Keratinocyte (primary cell): ENCODE results near the gene ZNF236. TPM values are rescaled to one million over a fixed set of nuclear protein-coding genes. Genes with fewer than 3 reads are reported as not detected.

Experiments
- DNase-seq: peaks from one replicate; pipeline ENCODE4 v3.0.0-alpha.2; 2011; ENCODE audit warnings: low read depth, missing footprints, low spot score
- FAIRE-seq: peaks from 2 replicates; lab custom pipeline; 2011; peaks lifted over from hg19 to GRCh38; lab: Jason Lieb, UNC
- H2AFZ ChIP-seq: 2 replicates; pipeline ENCODE4 v1.6.0; 2012; ENCODE audit warnings: low read length, control low read depth, inconsistent platforms; ENCODE audit not compliant: control insufficient read depth
- H3K27ac ChIP-seq: 2 replicates; pipeline ENCODE4 v1.5.1; 2011; ENCODE audit warnings: low read length; ENCODE audit not compliant: control insufficient read depth, insufficient read depth
- H3K27me3 ChIP-seq: 3 replicates; pipeline ENCODE4 v1.6.0; 2011; ENCODE audit warnings: low read length; ENCODE audit not compliant: control insufficient read depth, insufficient read depth; ENCODE audit errors: extremely low read depth
- H3K36me3 ChIP-seq, 2 experiments: 2 replicates in 1 of 2; 3 replicates in 1 of 2; pipeline ENCODE4 v1.5.1; 2011; ENCODE audit warnings: low read length in 2 of 2, mild to moderate bottlenecking in 1 of 2; ENCODE audit not compliant: control insufficient read depth in 2 of 2, insufficient read depth in 2 of 2; ENCODE audit errors: extremely low read depth in 1 of 2
- H3K4me1 ChIP-seq: 3 replicates; pipeline ENCODE4 v1.5.1; 2011; ENCODE audit warnings: low read length; ENCODE audit not compliant: control insufficient read depth, insufficient read depth; ENCODE audit errors: extremely low read depth
- H3K4me2 ChIP-seq: 3 replicates; pipeline ENCODE4 v1.6.0; 2011; ENCODE audit warnings: low read depth, low read length; ENCODE audit not compliant: control insufficient read depth, insufficient read depth; ENCODE audit errors: extremely low read depth
- H3K4me3 ChIP-seq, 3 experiments: fragments of 200-600 bp in 1 of 3; sonication (generic) in 1 of 3; 2 replicates in 2 of 3; 3 replicates in 1 of 3; pipeline ENCODE4 v1.5.1; 2011 to 2016; ENCODE audit warnings: low read length in 3 of 3, mild to moderate bottlenecking in 3 of 3, control low read depth in 2 of 3, inconsistent platforms in 1 of 3, low read depth in 1 of 3, mixed read lengths in 1 of 3, mixed run types in 1 of 3, moderate library complexity in 1 of 3; ENCODE audit not compliant: control insufficient read depth in 2 of 3, insufficient read depth in 2 of 3; ENCODE audit errors: extremely low read depth in 1 of 3
- H3K79me2 ChIP-seq: 2 replicates; pipeline ENCODE4 v1.6.0; 2012; ENCODE audit warnings: low read length; ENCODE audit not compliant: control insufficient read depth, insufficient read depth
- H3K9ac ChIP-seq: 3 replicates; pipeline ENCODE4 v1.6.0; 2011; ENCODE audit warnings: low read length; ENCODE audit not compliant: control insufficient read depth, insufficient read depth; ENCODE audit errors: extremely low read depth
- H3K9me1 ChIP-seq: 3 replicates; pipeline ENCODE4 v1.6.0; 2011; ENCODE audit warnings: low read length; ENCODE audit not compliant: control insufficient read depth, insufficient read depth; ENCODE audit errors: extremely low read depth
- H3K9me3 ChIP-seq: 2 replicates; pipeline ENCODE4 v1.5.1; 2012; ENCODE audit warnings: low read depth, low read length; ENCODE audit not compliant: control insufficient read depth
- H4K20me1 ChIP-seq: 3 replicates; pipeline ENCODE4 v1.6.0; 2011; ENCODE audit warnings: low read length; ENCODE audit not compliant: control insufficient read depth, insufficient read depth; ENCODE audit errors: extremely low read depth
- CTCF ChIP-seq, 3 experiments: IDR thresholded peaks in 1 of 3; conservative IDR thresholded peaks in 1 of 3; optimal IDR thresholded peaks in 1 of 3; 2 replicates in 2 of 3; 3 replicates in 1 of 3; pipeline versions ENCODE3 to v1.5.1; 2011; ENCODE audit warnings: low read length in 3 of 3, mild to moderate bottlenecking in 3 of 3, moderate library complexity in 2 of 3, control low read depth in 1 of 3, inconsistent platforms in 1 of 3; ENCODE audit not compliant: insufficient read depth in 2 of 3; ENCODE audit errors: extremely low read depth in 1 of 3
- EZH2 ChIP-seq: IDR thresholded peaks from one replicate; pipeline ENCODE4 v1.6.1; 2012; ENCODE audit warnings: inconsistent platforms, mild to moderate bottlenecking, low read length, moderate library complexity
- dilution Hi-C: fragments of 300-500 bp; cut with MboI; formaldehyde crosslinking; loops from one replicate; pipeline ENCODE4 v1.7.0; 2020; ENCODE audit warnings: low sequenced_read_pairs; ENCODE audit not compliant: extremely low pct_ligation_motif_present
- polyA plus RNA-seq, 5 experiments: library from polyadenylated mRNA; depleted of rRNA in 3 of 5; stranded (reverse) in 3 of 5; stranded (forward) in 1 of 5; unstranded in 1 of 5; fragments of >200 nt; gene quantifications; 1 replicate in 1 of 5; 2 replicates in 3 of 5; 3 replicates in 1 of 5; pipeline versions ENCODE4 v1.2.1 to v1.2.3, GENCODE V29; 2011 to 2012; ENCODE audit warnings: missing spikeins in 2 of 5, low read depth in 1 of 5, low replicate concordance in 1 of 5

The ZNF236 gene
- polyA plus RNA-seq, 1 donor (not counting 4 experiments of a cell fraction or from before 2014, with no cell fraction given): 4.5 TPM

GRCh38 chr18:76911440-76911839 is 89.1 kb downstream of the ZNF236 start:
- H3K4me1 ChIP-seq: no peaks in the 10 kb centered on the region
- H4K20me1 ChIP-seq: no peaks in the 10 kb centered on the region

GRCh38 chr18:76913583-76913982 is 91.2 kb downstream of the ZNF236 start:
- Histone ChIP-seq H3K79me2 (no peaks in the 10 kb centered on the region), H3K9ac (no peak overlapping the region), H3K36me3 (peaks cover 7 to 15% of the 10 kb centered on the region in 2 experiments), H3K4me3 (no peak overlapping the region), H3K9me3 (no peaks in the 10 kb centered on the region), H3K27me3 (no peaks in the 10 kb centered on the region), H2AFZ (no peak overlapping the region), H4K20me1 (no peaks in the 10 kb centered on the region), H3K9me1 (no peaks in the 10 kb centered on the region), H3K4me1 (no peaks in the 10 kb centered on the region), H3K4me2 (no peak overlapping the region), H3K27ac (no peak overlapping the region)
- dilution Hi-C loops: no loop called here
- no peak for TF ChIP-seq CTCF (optimal IDR thresholded peaks at IDR 0.05 in 1 of 3, IDR thresholded peaks at IDR 0.05 in 1 of 3, conservative IDR thresholded peaks at IDR 0.05 in 1 of 3; ENCODE audit: extremely low read depth in 1 of 3, insufficient read depth in 2 of 3, low read length in 3 of 3)
- no peak for TF ChIP-seq EZH2
- DNase-seq (no peak), FAIRE-seq (no peak)

More at GRCh38 chr18:76911440-76911839, 89.1 kb downstream of the ZNF236 start:
- no peaks in the 10 kb centered on the region for H3K27me3 ChIP-seq
- TF ChIP-seq EZH2 (no peak), CTCF (optimal IDR thresholded peaks at IDR 0.05 in 1 of 3, IDR thresholded peaks at IDR 0.05 in 1 of 3, conservative IDR thresholded peaks at IDR 0.05 in 1 of 3; ENCODE audit: extremely low read depth in 1 of 3, insufficient read depth in 2 of 3, low read length in 3 of 3) (no peak)
- FAIRE-seq (no peak), DNase-seq (no peak)
- H3K9me1 ChIP-seq: no peaks in the 10 kb centered on the region
- H3K27ac ChIP-seq: no peak overlapping the region
- no peaks in the 10 kb centered on the region for H3K79me2 ChIP-seq
- no peak overlapping the region for H3K9ac ChIP-seq
- no peak overlapping the region for H3K4me2 ChIP-seq
- H2AFZ ChIP-seq: no peak overlapping the region
- no peaks in the 10 kb centered on the region for H3K9me3 ChIP-seq
- dilution Hi-C loops: no loop called here
- peaks cover 13 to 19% of the 10 kb centered on the region in 2 experiments for H3K36me3 ChIP-seq
- no peak overlapping the region for H3K4me3 ChIP-seq
